ENCODE measurements around the gene CCDC87. TPM values are rescaled to one million over a fixed set of nuclear protein-coding genes. Genes with fewer than 3 reads are reported as not detected.

Gene CCDC87
- total and polyA plus RNA-seq, 4 donors, result 0.14 to 0.17 (median 0.14) TPM; not detected in 1

- H3K9me3 ChIP-seq (ENCODE audit: control insufficient read depth in 4 of 4, low read length in 3 of 4), result no peaks in the 10 kb centered on the region
- peaks cover 0 to 6% (median 3%) of the 10 kb centered on the region in 4 donors for H3K4me1 ChIP-seq (ENCODE audit: control insufficient read depth in 4 of 4, insufficient read depth in 4 of 4, low read length in 3 of 4)
- DNase-seq (ENCODE audit: low spot score), result no peak
- no peak for TF ChIP-seq EGR1 (IDR thresholded peaks at IDR 0.05; ENCODE audit: low read depth in 2 of 2)
- TF ChIP-seq HNF4A (conservative IDR thresholded peaks at IDR 0.05), result no peak
- TF ChIP-seq RAD21 (IDR thresholded peaks at IDR 0.05), result no peak
- TF ChIP-seq ZBTB33 (IDR thresholded peaks at IDR 0.05), result no peak
- TF ChIP-seq ATF3 (IDR thresholded peaks at IDR 0.05), result no peak
- no peak for TF ChIP-seq MAX (IDR thresholded peaks at IDR 0.05)
- TF ChIP-seq SP1 (IDR thresholded peaks at IDR 0.05), result no peak
- TF ChIP-seq FOXA2 (IDR thresholded peaks at IDR 0.05), result no peak
- no peak for TF ChIP-seq GABPA (IDR thresholded peaks at IDR 0.05 in 1 of 2, conservative IDR thresholded peaks at IDR 0.05 in 1 of 2)
- no peaks in the 10 kb centered on the region for H3K27me3 ChIP-seq (ENCODE audit: control insufficient read depth in 4 of 4, insufficient read depth in 4 of 4, low read length in 3 of 4)
- H3K27ac ChIP-seq (ENCODE audit: low read depth in 1 of 2, low read length in 2 of 2), result no peak overlapping the region
- H3K9ac ChIP-seq (ENCODE audit: low read depth in 1 of 2, low read length in 2 of 2), result no peak overlapping the region
- 90% methylated on average over 5 of the region's 5 CpGs for WGBS
- no peaks in the 10 kb centered on the region for H3K36me3 ChIP-seq (ENCODE audit: control insufficient read depth in 4 of 4, insufficient read depth in 3 of 4, low read depth in 1 of 4, low read length in 3 of 4)
- no peak overlapping the region for H3K4me3 ChIP-seq (ENCODE audit: low read depth in 1 of 3, low read length in 3 of 3)
These were observed 12.1 kb downstream of the CCDC87 start for GRCh38 chr11:66580803-66581202.

- peak; percentile 88 for DNase-seq (ENCODE audit: low spot score)
- H3K4me1 ChIP-seq (ENCODE audit: control insufficient read depth in 4 of 4, insufficient read depth in 4 of 4, low read length in 3 of 4), result peaks cover 0 to 6% (median 3%) of the 10 kb centered on the region in 4 donors
- H3K9me3 ChIP-seq (ENCODE audit: control insufficient read depth in 4 of 4, low read length in 3 of 4), result no peaks in the 10 kb centered on the region
- H3K27ac ChIP-seq (ENCODE audit: low read depth in 1 of 2, low read length in 2 of 2), result no peak overlapping the region
- no peak overlapping the region for H3K4me3 ChIP-seq (ENCODE audit: low read depth in 1 of 3, low read length in 3 of 3)
- no peaks in the 10 kb centered on the region for H3K27me3 ChIP-seq (ENCODE audit: control insufficient read depth in 4 of 4, insufficient read depth in 4 of 4, low read length in 3 of 4)
- TF ChIP-seq FOXA2 (IDR thresholded peaks at IDR 0.05) (no peak), NR2F2 (IDR thresholded peaks at IDR 0.05) (no peak), MAX (IDR thresholded peaks at IDR 0.05) (no peak), RXRA (IDR thresholded peaks at IDR 0.05) (no peak), ATF3 (IDR thresholded peaks at IDR 0.05) (no peak), CTCF (IDR thresholded peaks at IDR 0.05; ENCODE audit: low read depth, low read length, missing input control) (peak; percentile 72), EGR1 (IDR thresholded peaks at IDR 0.05; ENCODE audit: low read depth in 2 of 2) (no peak), RAD21 (IDR thresholded peaks at IDR 0.05) (peak; percentile 85 to 94), HNF4G (IDR thresholded peaks at IDR 0.05) (no peak), YY1 (IDR thresholded peaks at IDR 0.05) (no peak), TAF1 (conservative IDR thresholded peaks at IDR 0.05) (no peak), JUND (IDR thresholded peaks at IDR 0.05) (no peak), SP1 (IDR thresholded peaks at IDR 0.05) (no peak), HNF4A (conservative IDR thresholded peaks at IDR 0.05) (no peak)
- no peak overlapping the region for H3K9ac ChIP-seq (ENCODE audit: low read depth in 1 of 2, low read length in 2 of 2)
- no peaks in the 10 kb centered on the region for H3K36me3 ChIP-seq (ENCODE audit: control insufficient read depth in 4 of 4, insufficient read depth in 3 of 4, low read depth in 1 of 4, low read length in 3 of 4)
- WGBS, result 19% methylated on average over 25 of the region's 25 CpGs
These were observed 13.8 kb downstream of the CCDC87 start for GRCh38 chr11:66579017-66579606.

Measured in liver (tissue), 9 donors.